Prostate gland (tissue), 2 donors: Measurements from ENCODE around the gene STYK1.

Source experiments
- CTCF ChIP-seq, 4 experiments: fragments of 200-600 bp in 2 of 4; fragments of 450-650 bp in 2 of 4; sonication (generic) in 2 of 4; IDR thresholded peaks; 1 replicate in 3 of 4; 2 replicates in 1 of 4; pipeline ENCODE4 v1.5.1; 2016 to 2019; ENCODE audit warnings: antibody characterized with exemption in 4 of 4, mild to moderate bottlenecking in 2 of 4, moderate library complexity in 2 of 4
- POLR2A ChIP-seq: fragments of 450-650 bp; IDR thresholded peaks from one replicate; pipeline ENCODE4 v1.6.1; 2016; ENCODE audit warnings: antibody characterized with exemption, mild to moderate bottlenecking
- POLR2AphosphoS5 ChIP-seq: sonication (generic); formaldehyde crosslinking; IDR thresholded peaks from one replicate; pipeline ENCODE4 v1.6.1; 2017; ENCODE audit warnings: antibody characterized with exemption

- TF ChIP-seq CTCF (IDR thresholded peaks at IDR 0.05) (no peak), POLR2AphosphoS5 (no peak), POLR2A (no peak)
Observed at GRCh38 chr12:10705655-10706054, 31.8 kb upstream of the STYK1 start.
